ENCODE measurements around the gene ZNF618.
"Not testable (repeated sequence)": the region's sequence is repeated elsewhere in the genome, so short reads cannot be mapped to it uniquely, and the experiment has no call there.

ZNF618 gene

GRCh38 chr9:114037961-114038723, 162.0 kb downstream of the ZNF618 start:
- Histone ChIP-seq H3K36me3 (ENCODE audit: insufficient read depth, low read length) (peaks cover 60% of the 10 kb centered on the region; the same call in 1 of the 2 replicates), H3K27me3 (ENCODE audit: insufficient read depth, low read length, poor library complexity, severe bottlenecking) (no peaks in the 10 kb centered on the region), H3K4me2 (ENCODE audit: low read depth, low read length, poor library complexity, severe bottlenecking) (no peak overlapping the region), H3K4me3 (ENCODE audit: low read length, poor library complexity, severe bottlenecking) (no peak overlapping the region), H3K79me2 (ENCODE audit: insufficient read depth, low read length) (no peaks in the 10 kb centered on the region), H2AFZ (ENCODE audit: low read length) (no peak overlapping the region), H3K4me1 (ENCODE audit: insufficient read depth, low read length, poor library complexity, severe bottlenecking) (no peaks in the 10 kb centered on the region), H3K9ac (ENCODE audit: low read depth, low read length, poor library complexity, severe bottlenecking) (no peak overlapping the region), H3F3A (ENCODE audit: low read depth) (no peaks in the 10 kb centered on the region), H3K9me3 (ENCODE audit: insufficient read depth, low read depth, low read length) (no peaks in the 10 kb centered on the region), H3K9me2 (replicated peaks; ENCODE audit: low read depth, low read length) (no peaks in the 10 kb centered on the region), H4K20me1 (ENCODE audit: insufficient read depth, low read length, poor library complexity, severe bottlenecking) (no peaks in the 10 kb centered on the region)
- TF ChIP-seq EZH2phosphoT487 (IDR thresholded peaks at IDR 0.05; ENCODE audit: borderline replicate concordance) (no peak), CTCF (conservative IDR thresholded peaks at IDR 0.05; ENCODE audit: low read length) (no peak)

GRCh38 chr9:114038724-114039313, 162.7 kb downstream of the ZNF618 start:
- Histone ChIP-seq H3K27me3 (ENCODE audit: insufficient read depth, low read length, poor library complexity, severe bottlenecking) (no peaks in the 10 kb centered on the region), H4K20me1 (ENCODE audit: insufficient read depth, low read length, poor library complexity, severe bottlenecking) (no peaks in the 10 kb centered on the region), H3F3A (ENCODE audit: low read depth) (no peaks in the 10 kb centered on the region), H3K9ac (ENCODE audit: low read depth, low read length, poor library complexity, severe bottlenecking) (no peak overlapping the region), H3K79me2 (ENCODE audit: insufficient read depth, low read length) (no peaks in the 10 kb centered on the region), H3K4me1 (ENCODE audit: insufficient read depth, low read length, poor library complexity, severe bottlenecking) (no peaks in the 10 kb centered on the region), H3K4me3 (ENCODE audit: low read length, poor library complexity, severe bottlenecking) (no peak overlapping the region), H3K36me3 (ENCODE audit: insufficient read depth, low read length) (peaks cover 56% of the 10 kb centered on the region; the same call in 1 of the 2 replicates), H3K9me3 (ENCODE audit: insufficient read depth, low read depth, low read length) (no peaks in the 10 kb centered on the region), H3K4me2 (ENCODE audit: low read depth, low read length, poor library complexity, severe bottlenecking) (no peak overlapping the region), H2AFZ (ENCODE audit: low read length) (no peak overlapping the region), H3K9me2 (replicated peaks; ENCODE audit: low read depth, low read length) (no peaks in the 10 kb centered on the region)
- no peak for TF ChIP-seq EZH2phosphoT487 (IDR thresholded peaks at IDR 0.05; ENCODE audit: borderline replicate concordance)
- TF ChIP-seq CTCF (conservative IDR thresholded peaks at IDR 0.05; ENCODE audit: low read length): no peak

GRCh38 chr9:114039484-114039883, 163.4 kb downstream of the ZNF618 start:
- Histone ChIP-seq H3K4me2 (ENCODE audit: low read depth, low read length, poor library complexity, severe bottlenecking) (no peak overlapping the region), H2AFZ (ENCODE audit: low read length) (no peak overlapping the region), H3K36me3 (ENCODE audit: insufficient read depth, low read length) (peaks cover 49% of the 10 kb centered on the region; the same call in 1 of the 2 replicates), H4K20me1 (ENCODE audit: insufficient read depth, low read length, poor library complexity, severe bottlenecking) (no peaks in the 10 kb centered on the region), H3K9me3 (ENCODE audit: insufficient read depth, low read depth, low read length) (no peaks in the 10 kb centered on the region), H3K79me2 (ENCODE audit: insufficient read depth, low read length) (no peaks in the 10 kb centered on the region), H3K9me2 (replicated peaks; ENCODE audit: low read depth, low read length) (no peaks in the 10 kb centered on the region), H3F3A (ENCODE audit: low read depth) (no peaks in the 10 kb centered on the region), H3K9ac (ENCODE audit: low read depth, low read length, poor library complexity, severe bottlenecking) (no peak overlapping the region), H3K4me3 (ENCODE audit: low read length, poor library complexity, severe bottlenecking) (no peak overlapping the region), H3K27me3 (ENCODE audit: insufficient read depth, low read length, poor library complexity, severe bottlenecking) (no peaks in the 10 kb centered on the region), H3K4me1 (ENCODE audit: insufficient read depth, low read length, poor library complexity, severe bottlenecking) (no peaks in the 10 kb centered on the region)
- TF ChIP-seq CTCF (conservative IDR thresholded peaks at IDR 0.05; ENCODE audit: low read length): no peak
- no peak for TF ChIP-seq EZH2phosphoT487 (IDR thresholded peaks at IDR 0.05; ENCODE audit: borderline replicate concordance)

- not testable (repeated sequence) for H3K4me1 ChIP-seq (ENCODE audit: insufficient read depth, low read length, poor library complexity, severe bottlenecking); H3K4me3 ChIP-seq (ENCODE audit: low read length, poor library complexity, severe bottlenecking); H4K20me1 ChIP-seq (ENCODE audit: insufficient read depth, low read length, poor library complexity, severe bottlenecking); H3K9me3 ChIP-seq (ENCODE audit: insufficient read depth, low read depth, low read length); H3K9me2 ChIP-seq (replicated peaks; ENCODE audit: low read depth, low read length); H3K9ac ChIP-seq (ENCODE audit: low read depth, low read length, poor library complexity, severe bottlenecking); H3K27me3 ChIP-seq (ENCODE audit: insufficient read depth, low read length, poor library complexity, severe bottlenecking); H2AFZ ChIP-seq (ENCODE audit: low read length); H3F3A ChIP-seq (ENCODE audit: low read depth); H3K79me2 ChIP-seq (ENCODE audit: insufficient read depth, low read length); H3K4me2 ChIP-seq (ENCODE audit: low read depth, low read length, poor library complexity, severe bottlenecking)
- peaks cover 23% of the 10 kb centered on the region; the same call in 1 of the 2 replicates for H3K36me3 ChIP-seq (ENCODE audit: insufficient read depth, low read length)
Measured at GRCh38 chr9:114043660-114044059, 167.6 kb downstream of the ZNF618 start.
